ENCODE data around the gene PLAC8.
"Not testable (repeated sequence)": the region's sequence is repeated elsewhere in the genome, so short reads cannot be mapped to it uniquely, and the experiment has no call there.

PLAC8 gene

DNA sequence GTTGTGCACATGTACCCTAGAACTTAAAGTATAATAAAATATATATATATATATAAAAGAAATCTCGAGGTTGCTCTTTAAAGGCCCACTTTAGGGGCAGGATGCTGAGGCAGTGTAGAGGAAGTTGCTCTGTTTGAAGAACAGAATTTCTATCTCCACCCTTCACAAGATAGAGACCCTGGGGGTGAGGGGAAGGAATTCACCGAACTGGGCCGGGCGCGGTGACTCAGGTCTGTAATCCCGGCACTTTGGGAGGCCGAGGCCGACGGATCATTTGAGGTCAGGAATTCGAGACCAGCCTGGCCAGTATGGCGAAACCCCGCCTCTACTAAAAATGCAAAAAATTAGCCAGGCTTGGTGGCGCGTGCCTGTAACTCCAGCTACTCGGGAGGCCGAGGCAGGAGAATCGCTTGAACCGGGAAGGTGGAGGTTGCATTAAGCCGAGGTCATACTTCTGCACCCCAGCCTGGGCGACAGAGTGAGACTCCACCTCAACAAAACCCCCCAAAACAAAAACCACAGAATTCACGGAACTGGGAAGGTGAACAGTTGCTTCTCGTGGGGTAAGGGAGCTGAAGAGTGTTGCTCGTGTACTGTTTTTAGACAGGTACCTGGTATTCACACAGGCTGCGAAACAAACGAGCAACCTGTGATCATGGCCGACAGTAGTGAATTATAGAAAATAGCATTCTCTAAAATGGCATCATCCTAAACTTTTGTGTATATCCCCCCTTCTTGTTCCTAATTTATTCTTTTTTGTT lies 6.2 kb downstream of the PLAC8 start:
- TF ChIP-seq, protein P1, sequence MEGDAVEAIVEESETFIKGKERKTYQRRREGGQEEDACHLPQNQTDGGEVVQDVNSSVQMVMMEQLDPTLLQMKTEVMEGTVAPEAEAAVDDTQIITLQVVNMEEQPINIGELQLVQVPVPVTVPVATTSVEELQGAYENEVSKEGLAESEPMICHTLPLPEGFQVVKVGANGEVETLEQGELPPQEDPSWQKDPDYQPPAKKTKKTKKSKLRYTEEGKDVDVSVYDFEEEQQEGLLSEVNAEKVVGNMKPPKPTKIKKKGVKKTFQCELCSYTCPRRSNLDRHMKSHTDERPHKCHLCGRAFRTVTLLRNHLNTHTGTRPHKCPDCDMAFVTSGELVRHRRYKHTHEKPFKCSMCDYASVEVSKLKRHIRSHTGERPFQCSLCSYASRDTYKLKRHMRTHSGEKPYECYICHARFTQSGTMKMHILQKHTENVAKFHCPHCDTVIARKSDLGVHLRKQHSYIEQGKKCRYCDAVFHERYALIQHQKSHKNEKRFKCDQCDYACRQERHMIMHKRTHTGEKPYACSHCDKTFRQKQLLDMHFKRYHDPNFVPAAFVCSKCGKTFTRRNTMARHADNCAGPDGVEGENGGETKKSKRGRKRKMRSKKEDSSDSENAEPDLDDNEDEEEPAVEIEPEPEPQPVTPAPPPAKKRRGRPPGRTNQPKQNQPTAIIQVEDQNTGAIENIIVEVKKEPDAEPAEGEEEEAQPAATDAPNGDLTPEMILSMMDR (IDR thresholded peaks at IDR 0.05; ENCODE audit: insufficient read depth, missing control alignments) = no peak
- FAIRE-seq = no peak
- DNase-seq (ENCODE audit: insufficient read length, low spot score) = no peak

DNA sequence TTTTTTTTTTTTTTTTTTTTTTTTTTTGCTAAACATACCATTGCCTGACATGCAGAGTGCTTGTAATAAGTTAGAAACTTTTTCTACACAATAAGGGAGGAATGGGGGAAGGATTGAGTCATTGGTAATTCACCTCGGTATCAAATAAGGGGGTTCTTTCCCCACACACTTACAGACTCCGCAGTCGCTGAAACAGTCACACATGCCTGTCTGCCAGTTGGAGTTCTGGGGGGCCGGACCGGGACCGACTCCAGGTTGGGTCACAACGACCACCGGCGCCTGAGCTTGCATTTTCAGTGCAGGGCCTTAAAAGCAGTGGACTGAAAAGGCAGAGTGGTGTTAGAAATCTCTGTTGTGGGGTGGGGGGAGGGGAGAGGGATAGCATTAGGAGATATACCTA lies 6.9 kb downstream of the PLAC8 start:
- no peak for DNase-seq (ENCODE audit: insufficient read length, low spot score)
- TF ChIP-seq, protein P1 (IDR thresholded peaks at IDR 0.05; ENCODE audit: insufficient read depth, missing control alignments) = no peak
- no peak for FAIRE-seq

DNA sequence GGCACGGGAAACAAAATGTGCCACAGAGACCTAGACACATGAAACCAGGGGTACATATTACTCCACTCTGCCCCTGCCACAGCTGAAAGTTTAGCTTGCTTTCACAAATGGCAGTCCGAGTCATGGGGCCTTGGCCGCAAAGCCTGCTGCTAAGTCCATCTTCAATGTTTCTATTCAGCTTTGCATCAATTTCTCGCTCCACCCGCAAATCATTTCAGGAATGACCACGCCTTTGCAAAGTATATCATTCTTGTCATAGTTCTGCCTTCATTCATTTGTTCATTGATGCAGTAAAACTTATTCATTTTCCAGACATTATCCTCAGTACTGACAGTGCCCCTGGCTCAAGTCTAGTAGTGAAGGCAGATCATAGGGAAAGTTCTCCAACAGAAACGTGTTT lies 9.5 kb downstream of the PLAC8 start:
- FAIRE-seq = no peak
- TF ChIP-seq, protein P1 (IDR thresholded peaks at IDR 0.05; ENCODE audit: insufficient read depth, missing control alignments) = no peak

DNA sequence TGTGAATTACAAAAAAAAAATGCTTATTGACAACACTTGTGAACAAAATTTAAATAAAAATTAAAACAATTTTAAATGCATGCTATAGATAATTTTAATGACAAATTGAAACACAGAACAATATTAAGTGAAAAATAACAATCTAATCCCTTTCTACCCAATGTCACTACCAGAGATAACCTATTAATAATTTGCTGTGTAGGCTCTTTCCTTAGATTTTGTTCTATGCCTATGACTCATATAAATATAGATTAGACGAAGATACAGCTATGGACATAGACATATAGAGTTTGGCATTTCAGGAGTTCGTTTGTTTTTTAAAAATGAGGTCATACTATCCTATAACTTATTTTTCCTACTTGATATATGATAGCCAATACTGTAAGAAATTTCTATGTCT lies 18.1 kb downstream of the PLAC8 start:
- peak; percentile 25 for FAIRE-seq

More for the DNA sequence above, 9.5 kb downstream of the PLAC8 start:
- DNase-seq (ENCODE audit: insufficient read length, low spot score) = no peak

DNA sequence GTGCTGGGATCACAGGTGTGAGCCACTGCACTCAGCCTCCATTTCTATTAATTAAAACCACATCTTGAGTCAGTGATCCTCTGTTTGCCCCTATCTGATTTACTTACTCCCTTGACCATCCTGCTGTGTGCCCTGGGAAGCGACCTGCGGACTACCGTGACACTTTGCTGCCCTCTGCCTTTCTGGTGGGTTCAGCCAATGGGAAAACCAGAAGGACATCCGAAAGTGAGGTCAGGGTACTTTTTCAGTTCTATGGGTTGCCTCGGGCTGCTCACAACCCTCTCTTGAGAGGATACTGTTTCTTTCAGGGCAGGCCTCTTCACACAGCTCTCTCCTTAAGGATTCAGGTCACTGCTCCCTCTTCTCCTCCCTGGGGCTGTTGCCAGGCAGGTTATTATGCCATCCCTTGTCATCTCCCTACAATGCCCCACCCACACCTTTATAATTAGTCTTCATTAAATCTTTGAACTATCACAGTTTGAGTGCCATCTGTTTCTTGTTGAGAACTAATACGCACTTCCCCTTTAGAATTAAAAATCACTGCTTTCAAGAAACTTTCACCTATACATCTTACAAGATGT lies 21.4 kb downstream of the PLAC8 start:
- no peak for FAIRE-seq
- no peak for DNase-seq (ENCODE audit: insufficient read length, low spot score)
- TF ChIP-seq, protein P1 (IDR thresholded peaks at IDR 0.05; ENCODE audit: insufficient read depth, missing control alignments) = no peak

More for the DNA sequence above, 18.1 kb downstream of the PLAC8 start:
- TF ChIP-seq, protein P1 (IDR thresholded peaks at IDR 0.05; ENCODE audit: insufficient read depth, missing control alignments) = no peak
- no peak for DNase-seq (ENCODE audit: insufficient read length, low spot score)

DNA sequence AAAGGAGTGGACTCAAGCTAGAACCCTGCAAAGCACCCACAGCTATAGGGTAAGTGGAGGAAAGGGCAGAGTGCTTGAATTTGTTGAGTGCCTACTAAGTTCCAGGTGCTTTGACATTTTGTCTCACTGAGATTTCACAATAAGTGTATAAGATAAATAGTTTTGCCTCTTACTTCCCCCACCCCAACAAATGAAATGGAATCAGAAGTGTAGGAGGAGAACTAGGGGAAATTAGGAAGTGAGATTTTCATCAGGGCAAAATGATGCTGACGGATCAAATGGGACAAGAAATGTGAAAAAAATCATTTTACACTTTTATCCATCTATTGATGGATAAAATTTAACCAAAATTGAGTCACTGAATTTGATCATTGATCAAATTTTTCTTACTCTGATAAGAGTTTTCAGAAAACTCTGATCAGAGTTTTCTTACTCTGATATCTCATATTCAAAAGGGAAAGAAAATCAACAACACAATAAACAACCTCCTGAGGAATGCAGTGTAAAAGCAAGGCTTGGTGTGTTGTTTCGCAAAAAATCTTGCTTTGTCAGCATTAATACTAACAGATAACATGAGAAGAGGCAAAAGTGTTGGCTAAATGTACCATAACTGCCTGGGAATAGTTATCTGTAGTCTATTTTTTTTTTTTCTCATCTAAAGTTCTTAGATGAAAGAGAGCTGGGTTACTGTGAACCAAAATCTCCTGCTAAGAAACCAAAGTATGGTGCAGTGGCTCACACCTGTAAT lies 24.9 kb downstream of the PLAC8 start:
- TF ChIP-seq, protein P1 (IDR thresholded peaks at IDR 0.05; ENCODE audit: insufficient read depth, missing control alignments) = no peak
- DNase-seq (ENCODE audit: insufficient read length, low spot score) (no peak), FAIRE-seq (no peak)

DNA sequence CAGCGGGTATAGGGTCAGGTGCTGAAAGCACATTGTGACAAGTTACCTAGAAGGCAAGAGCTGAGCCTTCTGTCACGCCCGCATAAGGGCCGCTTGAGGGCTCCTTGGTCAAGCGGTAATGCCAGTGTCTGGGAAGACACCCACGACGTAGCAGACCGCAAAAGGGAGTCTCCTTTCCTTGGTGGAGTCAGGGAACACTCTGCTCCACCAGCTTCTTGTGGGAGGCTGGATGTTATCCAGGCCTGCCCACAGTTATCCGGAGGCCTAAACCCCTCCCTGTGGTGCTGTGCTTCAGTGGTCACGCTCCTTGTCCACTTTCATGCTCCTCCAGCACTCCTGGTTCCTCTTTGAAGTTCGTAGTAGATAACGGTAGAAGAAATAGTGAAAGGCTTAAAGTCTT lies 29.6 kb downstream of the PLAC8 start:
- not testable (repeated sequence) for FAIRE-seq; DNase-seq (ENCODE audit: insufficient read length, low spot score)

Measured in D721Med (cell line).